ENCODE data around the gene PLA2G4D.
A peak's percentile ranks its signal among the peaks of the same experiment; 100 is the strongest.

PLA2G4D gene

GRCh38 chr15:42136513-42136912 lies 42.2 kb upstream of the PLA2G4D start:
- H3K36me3 ChIP-seq (ENCODE audit: control insufficient read depth, insufficient read depth, low read length) = no peaks in the 10 kb centered on the region
- H3K4me1 ChIP-seq (ENCODE audit: control insufficient read depth, insufficient read depth, low read length) = no peaks in the 10 kb centered on the region
- no peak for DNase-seq (ENCODE audit: low read depth, low spot score)
- no peaks in the 10 kb centered on the region for H3K27me3 ChIP-seq (ENCODE audit: control insufficient read depth, insufficient read depth, low read length)
- no peak overlapping the region for H3K27ac ChIP-seq (ENCODE audit: low read length)
- no CpG with 5 or more reads among the region's 11 CpGs for WGBS (ENCODE audit: insufficient coverage, insufficient read length)
- no peaks in the 10 kb centered on the region for H3K9me3 ChIP-seq (ENCODE audit: control insufficient read depth, insufficient read depth, low read length)
- no peak overlapping the region for H3K4me3 ChIP-seq (ENCODE audit: low read length)

- no CpG with 5 or more reads among the region's 1 CpG for WGBS (ENCODE audit: insufficient coverage, insufficient read length)
- H3K4me1 ChIP-seq (ENCODE audit: control insufficient read depth, insufficient read depth, low read length) = no peaks in the 10 kb centered on the region
- no peak for DNase-seq (ENCODE audit: low read depth, low spot score)
These were observed 41.0 kb upstream of the PLA2G4D start for GRCh38 chr15:42135351-42135750.

GRCh38 chr15:42134617-42135245 lies 40.4 kb upstream of the PLA2G4D start:
- H3K27me3 ChIP-seq (ENCODE audit: control insufficient read depth, insufficient read depth, low read length) = no peaks in the 10 kb centered on the region
- WGBS (ENCODE audit: insufficient coverage, insufficient read length) = no CpG with 5 or more reads among the region's 6 CpGs
- no peak overlapping the region for H3K4me3 ChIP-seq (ENCODE audit: low read length)
- no peak overlapping the region for H3K27ac ChIP-seq (ENCODE audit: low read length)
- H3K4me1 ChIP-seq (ENCODE audit: control insufficient read depth, insufficient read depth, low read length) = no peaks in the 10 kb centered on the region
- no peaks in the 10 kb centered on the region for H3K9me3 ChIP-seq (ENCODE audit: control insufficient read depth, insufficient read depth, low read length)
- no peaks in the 10 kb centered on the region for H3K36me3 ChIP-seq (ENCODE audit: control insufficient read depth, insufficient read depth, low read length)
- DNase-seq (ENCODE audit: low read depth, low spot score) = no peak

More at GRCh38 chr15:42135351-42135750, 41.0 kb upstream of the PLA2G4D start:
- no peak overlapping the region for H3K27ac ChIP-seq (ENCODE audit: low read length)
- H3K4me3 ChIP-seq (ENCODE audit: low read length) = no peak overlapping the region
- no peaks in the 10 kb centered on the region for H3K9me3 ChIP-seq (ENCODE audit: control insufficient read depth, insufficient read depth, low read length)
- H3K27me3 ChIP-seq (ENCODE audit: control insufficient read depth, insufficient read depth, low read length) = no peaks in the 10 kb centered on the region
- no peaks in the 10 kb centered on the region for H3K36me3 ChIP-seq (ENCODE audit: control insufficient read depth, insufficient read depth, low read length)

DNA sequence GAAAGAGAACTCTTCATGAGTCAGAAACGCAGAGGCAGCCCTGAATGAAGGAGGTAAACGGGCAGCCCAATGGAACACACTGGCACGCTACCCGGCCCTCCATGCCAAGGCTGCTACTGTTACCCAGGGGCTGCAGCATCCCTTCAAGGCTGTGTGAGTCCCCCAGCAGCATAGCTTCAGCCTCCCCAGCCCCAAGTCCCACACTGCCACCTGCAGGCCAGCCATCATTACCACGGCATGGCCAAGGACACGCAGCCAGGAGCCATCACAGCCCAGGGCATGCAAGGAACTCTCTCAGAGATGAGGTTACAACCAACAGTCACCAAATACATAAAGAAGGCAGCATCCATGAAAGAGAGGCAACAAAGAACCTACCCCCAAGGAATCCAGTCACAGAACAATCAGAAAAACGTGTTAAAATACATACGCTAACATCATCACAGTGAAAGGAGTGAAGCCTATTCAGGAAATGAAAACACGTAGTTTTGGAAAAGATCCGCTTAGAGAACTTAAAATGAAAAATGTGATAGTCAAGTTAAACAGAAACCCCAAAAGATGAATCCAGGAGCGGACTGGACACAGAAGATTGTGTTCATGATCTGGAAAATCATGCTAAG lies 39.6 kb upstream of the PLA2G4D start:
- DNase-seq (ENCODE audit: low read depth, low spot score) = peak; percentile 61
- no peak overlapping the region for H3K4me3 ChIP-seq (ENCODE audit: low read length)
- H3K27ac ChIP-seq (ENCODE audit: low read length) = no peak overlapping the region
- H3K36me3 ChIP-seq (ENCODE audit: control insufficient read depth, insufficient read depth, low read length) = no peaks in the 10 kb centered on the region
- whole genome bisulfite sequencing (ENCODE audit: insufficient coverage, insufficient read length) = no CpG with 5 or more reads among the region's 11 CpGs
- no peaks in the 10 kb centered on the region for H3K27me3 ChIP-seq (ENCODE audit: control insufficient read depth, insufficient read depth, low read length)
- H3K9me3 ChIP-seq (ENCODE audit: control insufficient read depth, insufficient read depth, low read length) = no peaks in the 10 kb centered on the region
- H3K4me1 ChIP-seq (ENCODE audit: control insufficient read depth, insufficient read depth, low read length) = no peaks in the 10 kb centered on the region

GRCh38 chr15:42133356-42133755 lies 39.0 kb upstream of the PLA2G4D start:
- H3K9me3 ChIP-seq (ENCODE audit: control insufficient read depth, insufficient read depth, low read length) = no peaks in the 10 kb centered on the region
- H3K27me3 ChIP-seq (ENCODE audit: control insufficient read depth, insufficient read depth, low read length) = no peaks in the 10 kb centered on the region
- no peaks in the 10 kb centered on the region for H3K4me1 ChIP-seq (ENCODE audit: control insufficient read depth, insufficient read depth, low read length)
- DNase-seq (ENCODE audit: low read depth, low spot score) = no peak
- no peaks in the 10 kb centered on the region for H3K36me3 ChIP-seq (ENCODE audit: control insufficient read depth, insufficient read depth, low read length)
- H3K27ac ChIP-seq (ENCODE audit: low read length) = no peak overlapping the region
- no CpG with 5 or more reads among the region's 4 CpGs for WGBS (ENCODE audit: insufficient coverage, insufficient read length)
- H3K4me3 ChIP-seq (ENCODE audit: low read length) = no peak overlapping the region

DNA sequence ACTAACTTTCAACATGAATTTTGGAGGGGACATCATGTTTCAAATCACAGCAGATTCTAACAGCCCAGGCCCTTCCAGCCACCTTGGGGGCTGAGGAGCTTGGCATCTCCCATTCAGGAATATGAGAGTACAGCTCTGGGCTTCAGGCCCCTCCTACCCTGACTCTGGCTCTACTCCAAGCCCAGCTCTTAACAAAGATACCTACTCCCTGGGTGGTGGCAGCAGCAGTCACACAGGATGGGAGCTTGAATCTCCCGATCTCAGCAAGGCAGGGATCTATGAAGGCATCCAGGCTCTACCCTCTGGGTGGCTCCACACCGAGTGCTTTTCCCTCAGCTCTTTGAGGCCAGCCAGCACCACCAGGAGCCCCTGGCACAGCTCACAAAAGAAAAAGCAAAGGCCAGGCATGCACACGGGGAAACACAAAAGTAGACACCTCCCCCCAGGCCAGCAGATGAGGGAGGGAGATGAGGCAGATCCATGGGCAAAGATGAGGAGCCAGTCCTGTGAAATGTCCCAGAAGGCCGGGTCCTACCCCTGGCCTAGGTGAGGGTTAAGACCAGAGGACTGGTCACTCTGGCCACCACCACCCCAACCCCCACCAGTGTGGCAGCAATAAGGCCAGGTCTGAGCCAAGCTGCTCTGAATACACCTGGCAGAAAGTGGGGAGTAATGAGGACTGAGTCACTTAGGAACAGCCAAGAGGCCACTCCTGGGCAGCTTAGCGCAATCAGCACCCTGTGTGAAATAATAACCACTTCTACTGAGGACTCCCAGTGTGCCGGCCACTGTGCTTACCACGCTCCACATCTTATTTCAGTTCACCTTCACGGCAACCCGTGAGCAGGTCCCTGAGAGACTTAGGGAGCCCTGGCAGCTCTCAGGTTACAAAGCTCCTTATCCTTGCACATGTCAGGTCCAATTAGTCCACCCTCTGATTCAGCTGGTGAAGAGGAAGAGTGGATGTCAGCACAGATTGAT lies 37.8 kb upstream of the PLA2G4D start:
- Histone ChIP-seq H3K4me1 (ENCODE audit: control insufficient read depth, insufficient read depth, low read length) (no peaks in the 10 kb centered on the region), H3K9me3 (ENCODE audit: control insufficient read depth, insufficient read depth, low read length) (no peaks in the 10 kb centered on the region), H3K27me3 (ENCODE audit: control insufficient read depth, insufficient read depth, low read length) (no peaks in the 10 kb centered on the region), H3K4me3 (ENCODE audit: low read length) (no peak overlapping the region), H3K36me3 (ENCODE audit: control insufficient read depth, insufficient read depth, low read length) (no peaks in the 10 kb centered on the region), H3K27ac (ENCODE audit: low read length) (no peak overlapping the region)
- WGBS (ENCODE audit: insufficient coverage, insufficient read length) = no CpG with 5 or more reads among the region's 9 CpGs
- no peak for DNase-seq (ENCODE audit: low read depth, low spot score)

- no peak for DNase-seq (ENCODE audit: low read depth, low spot score)
- H3K9me3 ChIP-seq (ENCODE audit: control insufficient read depth, insufficient read depth, low read length) = no peaks in the 10 kb centered on the region
- no peaks in the 10 kb centered on the region for H3K36me3 ChIP-seq (ENCODE audit: control insufficient read depth, insufficient read depth, low read length)
- WGBS (ENCODE audit: insufficient coverage, insufficient read length) = no CpG with 5 or more reads among the region's 1 CpG
- H3K4me3 ChIP-seq (ENCODE audit: low read length) = no peak overlapping the region
- H3K4me1 ChIP-seq (ENCODE audit: control insufficient read depth, insufficient read depth, low read length) = no peaks in the 10 kb centered on the region
- no peak overlapping the region for H3K27ac ChIP-seq (ENCODE audit: low read length)
- H3K27me3 ChIP-seq (ENCODE audit: control insufficient read depth, insufficient read depth, low read length) = no peaks in the 10 kb centered on the region
These were observed 36.6 kb upstream of the PLA2G4D start for GRCh38 chr15:42131006-42131405.

GRCh38 chr15:42130246-42130986 lies 36.1 kb upstream of the PLA2G4D start:
- no peak overlapping the region for H3K4me3 ChIP-seq (ENCODE audit: low read length)
- H3K36me3 ChIP-seq (ENCODE audit: control insufficient read depth, insufficient read depth, low read length) = no peaks in the 10 kb centered on the region
- no peaks in the 10 kb centered on the region for H3K27me3 ChIP-seq (ENCODE audit: control insufficient read depth, insufficient read depth, low read length)
- no peak overlapping the region for H3K27ac ChIP-seq (ENCODE audit: low read length)
- no peak for DNase-seq (ENCODE audit: low read depth, low spot score)
- no peaks in the 10 kb centered on the region for H3K4me1 ChIP-seq (ENCODE audit: control insufficient read depth, insufficient read depth, low read length)
- no peaks in the 10 kb centered on the region for H3K9me3 ChIP-seq (ENCODE audit: control insufficient read depth, insufficient read depth, low read length)
- WGBS (ENCODE audit: insufficient coverage, insufficient read length) = no CpG with 5 or more reads among the region's 8 CpGs

GRCh38 chr15:42129364-42129763 lies 35.0 kb upstream of the PLA2G4D start:
- H3K9me3 ChIP-seq (ENCODE audit: control insufficient read depth, insufficient read depth, low read length) = no peaks in the 10 kb centered on the region
- H3K27me3 ChIP-seq (ENCODE audit: control insufficient read depth, insufficient read depth, low read length) = no peaks in the 10 kb centered on the region
- H3K36me3 ChIP-seq (ENCODE audit: control insufficient read depth, insufficient read depth, low read length) = no peaks in the 10 kb centered on the region
- no CpG with 5 or more reads among the region's 2 CpGs for WGBS (ENCODE audit: insufficient coverage, insufficient read length)
- no peak overlapping the region for H3K4me3 ChIP-seq (ENCODE audit: low read length)
- no peak overlapping the region for H3K27ac ChIP-seq (ENCODE audit: low read length)
- H3K4me1 ChIP-seq (ENCODE audit: control insufficient read depth, insufficient read depth, low read length) = no peaks in the 10 kb centered on the region
- DNase-seq (ENCODE audit: low read depth, low spot score) = no peak

GRCh38 chr15:42128476-42128875 lies 34.1 kb upstream of the PLA2G4D start:
- no CpG with 5 or more reads among the region's 6 CpGs for WGBS (ENCODE audit: insufficient coverage, insufficient read length)
- H3K4me1 ChIP-seq (ENCODE audit: control insufficient read depth, insufficient read depth, low read length) = no peaks in the 10 kb centered on the region
- DNase-seq (ENCODE audit: low read depth, low spot score) = no peak

More at GRCh38 chr15:42128476-42128875, 34.1 kb upstream of the PLA2G4D start:
- no peak overlapping the region for H3K4me3 ChIP-seq (ENCODE audit: low read length)
- no peaks in the 10 kb centered on the region for H3K36me3 ChIP-seq (ENCODE audit: control insufficient read depth, insufficient read depth, low read length)
- no peaks in the 10 kb centered on the region for H3K9me3 ChIP-seq (ENCODE audit: control insufficient read depth, insufficient read depth, low read length)
- no peak overlapping the region for H3K27ac ChIP-seq (ENCODE audit: low read length)
- H3K27me3 ChIP-seq (ENCODE audit: control insufficient read depth, insufficient read depth, low read length) = no peaks in the 10 kb centered on the region

Data from iPS DF 6.9 (cell line).